HL-60/S4 (cell line): ENCODE measurements around the gene GOLT1B.

Experiments
- in situ Hi-C: fragments of 300-500 bp; cut with MboI; formaldehyde crosslinking; loops from 2 replicates; pipeline ENCODE4 v1.14.3; 2022; ENCODE audit warnings: low sequenced_read_pairs

The GOLT1B gene

GRCh38 chr12:21561158-21561557 is 59.6 kb downstream of the GOLT1B start:
- in situ Hi-C loops = no loop called here

GRCh38 chr12:21562859-21563258 is 61.3 kb downstream of the GOLT1B start:
- in situ Hi-C loops = no loop called here

GRCh38 chr12:21566223-21566906 is 64.8 kb downstream of the GOLT1B start:
- in situ Hi-C loops = no loop called here

- in situ Hi-C loops = no loop called here
Measured at GRCh38 chr12:21566907-21567394, 65.4 kb downstream of the GOLT1B start.
